GM10847 (cell line): Measurements from ENCODE around the gene CELSR3.

Experiments
- POLR2A ChIP-seq: IDR thresholded peaks from 2 replicates; pipeline ENCODE4 v1.6.1; 2011; ENCODE audit not compliant: insufficient read length; ENCODE audit errors: extremely low read depth

Gene CELSR3

GRCh38 chr3:48690846-48691458 is 28.3 kb upstream of the CELSR3 start:
- TF ChIP-seq POLR2A = no peak

- TF ChIP-seq POLR2A = no peak
These were observed 26.7 kb upstream of the CELSR3 start for GRCh38 chr3:48689384-48689783.

GRCh38 chr3:48688737-48689075 is 26.0 kb upstream of the CELSR3 start:
- TF ChIP-seq POLR2A = no peak

DNA sequence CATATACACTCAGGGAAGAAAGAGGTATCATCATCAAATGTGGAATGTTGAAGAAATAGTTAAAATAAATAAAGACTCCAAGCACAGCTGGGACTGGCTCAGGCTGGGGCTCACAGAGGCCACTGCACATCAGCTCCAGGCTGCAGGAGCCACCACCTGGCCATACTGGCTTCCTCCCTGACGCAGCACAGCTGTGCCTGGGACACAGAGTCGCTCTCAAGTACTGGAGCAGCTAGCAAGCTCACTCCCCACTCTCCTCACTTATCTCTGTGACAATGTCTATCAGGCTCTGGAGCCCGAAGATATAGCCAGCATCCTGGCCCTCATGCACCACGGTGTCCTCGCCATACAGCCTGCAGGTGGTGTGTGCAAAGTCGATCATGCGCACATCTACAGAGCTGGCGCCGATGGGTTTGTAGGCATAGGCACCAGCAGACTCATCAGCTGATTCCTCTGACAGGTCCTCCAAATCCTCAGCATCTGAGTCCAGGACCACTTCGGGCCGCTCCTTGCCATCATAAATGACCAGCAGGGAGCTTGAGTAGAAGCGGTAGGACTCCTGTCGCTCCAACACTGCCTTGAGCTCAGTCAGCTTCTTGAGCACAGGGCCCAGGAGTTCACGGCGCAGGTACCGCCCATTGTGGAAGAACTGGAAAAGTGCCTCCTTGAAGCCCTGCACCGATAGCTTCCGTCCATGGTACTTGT is 25.5 kb upstream of the CELSR3 start:
- TF ChIP-seq POLR2A = no peak

DNA sequence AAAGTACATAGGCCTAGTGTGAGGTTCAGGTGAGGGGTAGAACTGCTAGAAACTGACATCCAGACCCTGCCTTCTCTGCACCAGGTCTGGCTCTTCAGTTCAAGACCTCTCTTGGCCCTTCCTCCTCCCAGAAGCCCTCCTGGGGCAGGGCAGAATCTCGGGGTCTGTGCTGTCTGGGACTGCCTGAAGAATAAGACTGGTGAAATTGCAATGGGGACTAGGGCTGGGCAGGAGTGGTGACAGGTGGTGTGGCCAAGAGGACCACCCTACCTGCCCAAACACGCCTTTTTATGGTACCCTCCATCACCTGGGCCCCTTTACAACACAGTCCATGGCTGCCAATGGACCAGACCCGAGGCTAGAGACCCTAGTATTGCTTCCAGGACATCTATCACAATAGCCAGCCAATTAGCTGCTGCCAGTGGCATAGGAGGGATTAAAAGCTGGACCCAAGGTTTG is 24.6 kb upstream of the CELSR3 start:
- TF ChIP-seq POLR2A = no peak

GRCh38 chr3:48686538-48687219 is 24.0 kb upstream of the CELSR3 start:
- TF ChIP-seq POLR2A = no peak

- TF ChIP-seq POLR2A = peak; percentile 88
These were observed 23.2 kb upstream of the CELSR3 start, which contains the start of gene NCKIPSD for GRCh38 chr3:48685603-48686511. TSS of gene NCKIPSD (minus strand) at chr3:48685915. CDS start at chr3:48685807, 108 bp downstream.

DNA sequence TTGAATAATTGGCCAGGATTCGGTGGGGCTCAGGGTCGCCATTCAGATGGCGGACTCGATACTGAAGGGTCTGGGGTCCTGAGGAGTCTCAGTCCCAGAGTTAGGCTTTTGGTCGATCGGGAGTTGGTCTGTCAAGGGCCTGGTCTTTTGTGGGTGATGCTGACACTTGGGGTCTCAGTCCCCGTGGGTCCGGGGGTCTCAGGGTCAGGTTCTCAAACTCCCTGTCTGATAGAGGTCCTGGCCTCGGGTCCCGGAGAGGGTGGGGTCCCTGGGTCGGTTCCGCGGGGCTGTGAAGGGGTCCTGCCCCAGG is 22.6 kb upstream of the CELSR3 start:
- no peak for TF ChIP-seq POLR2A

DNA sequence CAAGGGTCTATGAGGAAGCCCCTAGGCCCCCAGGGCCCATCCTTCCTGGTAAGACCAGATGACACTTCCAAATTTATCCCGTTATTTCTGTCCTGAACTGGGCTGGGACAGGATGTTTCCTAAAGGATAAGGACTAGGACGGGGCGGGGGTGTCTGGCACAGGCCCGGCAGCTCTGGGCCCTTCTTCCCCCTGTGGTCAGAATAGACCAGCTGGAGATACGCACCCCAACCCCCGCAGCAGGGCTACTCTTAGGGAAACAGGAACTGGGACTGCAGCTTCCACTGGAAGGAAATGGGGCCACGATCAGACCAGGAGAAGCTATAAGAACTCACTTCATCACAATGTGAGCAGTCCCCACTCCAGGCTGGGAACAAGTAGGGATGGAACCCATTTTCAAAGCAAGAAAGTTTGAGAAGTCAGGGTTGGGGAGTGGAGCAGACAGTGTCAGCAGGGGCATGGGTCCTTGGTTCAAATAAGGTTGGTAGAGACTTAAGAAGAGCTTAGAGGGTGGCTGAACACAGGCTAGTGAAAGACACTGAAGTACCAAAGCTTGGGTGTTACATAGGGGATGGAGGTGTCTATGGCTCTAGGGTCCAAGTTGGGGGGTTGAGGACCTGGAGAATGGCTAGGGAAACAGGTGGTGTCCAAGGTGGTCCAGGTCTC is 21.9 kb upstream of the CELSR3 start:
- TF ChIP-seq POLR2A = no peak

- TF ChIP-seq POLR2A = no peak
These were observed 21.3 kb upstream of the CELSR3 start for GRCh38 chr3:48684054-48684349.

DNA sequence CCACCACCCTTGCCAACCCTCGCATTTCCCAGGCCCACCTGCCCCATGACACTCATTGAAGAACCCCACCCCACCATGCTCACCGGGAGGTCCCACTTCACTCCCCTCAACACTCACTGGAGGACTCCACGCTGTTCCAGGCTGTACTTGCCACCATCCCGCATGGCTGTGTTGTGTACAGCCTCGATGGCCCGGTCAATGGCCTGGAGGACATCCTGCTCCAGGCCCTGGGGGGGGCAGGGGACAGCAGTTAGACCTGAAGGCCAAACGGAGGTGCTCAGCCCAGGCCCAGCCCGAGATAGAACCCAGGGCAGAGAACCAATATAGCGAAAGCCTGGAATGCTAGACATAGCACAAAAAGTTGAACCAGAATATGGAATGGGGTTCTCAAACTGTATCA is 20.1 kb upstream of the CELSR3 start:
- TF ChIP-seq POLR2A = no peak

- no peak for TF ChIP-seq POLR2A
These were observed 19.4 kb upstream of the CELSR3 start for GRCh38 chr3:48681974-48682610.

- TF ChIP-seq POLR2A = no peak
These were observed 18.8 kb upstream of the CELSR3 start for GRCh38 chr3:48681541-48681880.

DNA sequence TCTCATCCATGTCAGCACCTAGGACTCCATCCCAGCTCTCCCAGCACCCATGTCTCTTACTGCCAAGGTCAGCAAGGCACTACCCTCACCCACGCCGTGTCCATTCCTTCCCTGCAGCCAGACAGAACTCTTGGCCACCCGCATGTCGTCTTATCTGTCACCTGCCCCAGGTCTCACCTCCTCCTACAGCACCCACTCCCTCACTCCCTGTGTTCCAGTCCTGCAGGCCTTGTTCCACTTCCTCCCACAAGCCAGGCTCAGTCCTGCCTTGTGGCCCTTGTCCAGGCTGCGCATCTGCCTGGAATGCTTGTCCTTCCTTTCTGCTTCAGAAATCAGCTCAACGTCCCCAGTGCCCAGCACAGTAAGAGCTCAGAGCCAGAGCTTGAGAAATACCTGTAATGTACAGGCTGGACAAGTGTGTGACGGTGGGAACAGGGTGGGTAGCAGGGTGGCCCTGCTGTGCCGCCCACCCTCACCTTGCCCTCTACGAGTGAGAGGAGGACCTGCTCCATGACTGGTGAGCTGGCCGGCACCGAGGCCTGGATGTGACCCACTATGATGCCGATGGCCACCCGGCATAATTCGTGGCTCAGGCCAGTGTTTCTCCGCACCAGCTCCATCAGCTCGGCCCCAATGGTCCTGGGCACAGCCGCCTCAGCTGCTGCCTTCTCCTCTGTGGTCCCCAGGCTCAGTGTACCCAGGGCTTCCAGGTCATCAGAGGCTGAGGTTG is 18.3 kb upstream of the CELSR3 start:
- no peak for TF ChIP-seq POLR2A
